Stimulated activated CD4-positive, alpha-beta T cell treated with anti-CD3 and anti-CD28 coated beads, Interleukin-1b, Interleukin-23, amount 100 ng/mL, for 48 hours (primary cell): ENCODE results near the gene RARA.

Experiments used
- DNase-seq: peaks from one replicate; pipeline ENCODE4 v3.0.0-alpha.2; 2020

RARA gene

DNA sequence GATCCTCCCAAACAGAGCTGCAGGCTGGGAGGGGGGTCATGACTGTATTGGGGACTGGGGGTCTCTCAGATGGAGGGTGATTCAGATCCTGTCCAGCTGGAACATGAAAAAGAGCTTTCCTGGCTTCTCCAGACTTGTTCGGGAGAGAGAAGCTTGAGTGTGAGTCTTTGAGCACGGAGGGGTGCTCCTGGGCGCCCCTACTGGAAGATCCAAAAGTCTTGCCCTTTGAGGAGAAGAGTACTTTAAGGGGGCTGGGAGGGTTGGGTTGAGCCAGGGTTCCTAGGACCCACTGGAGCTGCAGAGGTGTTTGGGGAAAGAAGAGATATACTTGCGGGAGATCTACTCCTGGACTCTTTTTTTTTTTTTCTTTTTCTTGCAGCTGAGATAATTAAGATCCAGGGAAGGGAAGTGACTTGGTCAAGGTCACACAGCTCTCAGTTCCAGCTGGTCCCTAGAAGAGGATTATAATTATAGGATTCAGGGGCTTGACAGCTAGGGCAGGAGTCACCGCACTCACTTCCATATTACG lies 8.4 kb downstream of the RARA start:
- peak; percentile 46 for DNase-seq

- DNase-seq = peak; percentile 93
Observed at GRCh38 chr17:40317880-40318829, 9.2 kb downstream of the RARA start.

GRCh38 chr17:40318830-40319391 lies 9.9 kb downstream of the RARA start:
- no peak for DNase-seq

DNA sequence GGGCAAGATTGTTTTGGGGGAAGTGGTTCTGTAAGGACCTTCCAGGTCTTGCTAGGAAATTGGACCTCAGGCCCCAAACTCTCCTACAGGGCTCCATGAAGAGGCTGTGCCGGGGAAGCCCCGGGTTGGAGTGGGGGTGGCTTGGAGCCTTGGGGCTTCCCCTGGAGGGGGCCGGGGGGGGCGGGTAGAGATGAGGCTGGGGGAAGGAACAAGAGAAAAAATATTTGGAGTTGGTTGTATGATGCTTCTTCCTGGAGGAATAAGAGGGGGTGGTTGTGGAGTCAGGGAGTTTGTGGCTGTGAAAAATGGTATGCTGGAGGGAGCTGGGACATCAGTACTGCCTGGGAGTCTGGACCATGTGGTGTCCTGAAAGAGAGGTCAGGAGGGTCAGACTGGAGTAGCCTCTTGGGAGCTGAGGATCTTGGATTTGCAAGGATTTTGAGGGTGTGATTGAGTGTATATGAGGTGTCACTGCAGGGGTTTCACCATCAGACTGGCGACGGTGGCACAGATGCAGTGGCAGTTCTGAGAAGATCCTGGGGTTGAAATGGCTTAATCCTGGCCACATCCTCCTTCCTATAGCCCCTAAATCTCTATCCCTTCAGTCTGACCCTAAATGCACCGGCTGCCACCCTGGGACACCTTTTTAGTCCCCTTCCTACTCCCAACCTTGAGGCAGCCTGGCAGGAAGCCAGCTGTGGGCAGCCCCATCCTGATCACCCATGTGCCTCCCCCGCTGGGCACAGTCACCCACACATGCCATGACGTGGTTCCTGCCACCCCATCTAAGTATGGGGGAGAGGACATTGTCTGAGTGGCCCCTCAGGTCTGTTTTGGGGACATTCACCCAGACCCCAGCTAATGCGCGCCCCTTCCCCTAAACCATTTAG lies 10.9 kb downstream of the RARA start:
- DNase-seq = peak; percentile 62

GRCh38 chr17:40320756-40321523 lies 12.0 kb downstream of the RARA start:
- DNase-seq = no peak

GRCh38 chr17:40321524-40321929 lies 12.5 kb downstream of the RARA start:
- DNase-seq = no peak

DNA sequence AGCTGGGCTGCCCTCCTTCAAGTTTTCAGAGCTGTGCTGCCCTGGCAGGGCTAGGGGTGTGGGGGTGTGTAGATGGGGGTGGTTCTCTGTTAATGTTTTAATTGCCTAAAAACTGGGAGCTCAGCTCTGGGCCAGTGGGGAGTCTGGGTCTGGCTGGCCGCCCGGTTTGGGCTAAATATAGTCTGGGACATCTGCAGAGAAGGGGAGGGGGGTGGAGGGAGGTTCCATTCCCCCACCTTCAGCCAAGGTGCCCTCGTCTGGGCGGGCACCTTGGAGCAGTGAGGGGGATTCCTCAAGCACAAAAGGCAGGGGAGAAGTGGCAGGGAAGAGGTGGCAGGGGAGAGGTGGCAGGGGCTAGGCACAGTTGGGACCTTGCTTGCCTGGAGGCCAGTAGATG lies 13.0 kb downstream of the RARA start:
- no peak for DNase-seq

DNA sequence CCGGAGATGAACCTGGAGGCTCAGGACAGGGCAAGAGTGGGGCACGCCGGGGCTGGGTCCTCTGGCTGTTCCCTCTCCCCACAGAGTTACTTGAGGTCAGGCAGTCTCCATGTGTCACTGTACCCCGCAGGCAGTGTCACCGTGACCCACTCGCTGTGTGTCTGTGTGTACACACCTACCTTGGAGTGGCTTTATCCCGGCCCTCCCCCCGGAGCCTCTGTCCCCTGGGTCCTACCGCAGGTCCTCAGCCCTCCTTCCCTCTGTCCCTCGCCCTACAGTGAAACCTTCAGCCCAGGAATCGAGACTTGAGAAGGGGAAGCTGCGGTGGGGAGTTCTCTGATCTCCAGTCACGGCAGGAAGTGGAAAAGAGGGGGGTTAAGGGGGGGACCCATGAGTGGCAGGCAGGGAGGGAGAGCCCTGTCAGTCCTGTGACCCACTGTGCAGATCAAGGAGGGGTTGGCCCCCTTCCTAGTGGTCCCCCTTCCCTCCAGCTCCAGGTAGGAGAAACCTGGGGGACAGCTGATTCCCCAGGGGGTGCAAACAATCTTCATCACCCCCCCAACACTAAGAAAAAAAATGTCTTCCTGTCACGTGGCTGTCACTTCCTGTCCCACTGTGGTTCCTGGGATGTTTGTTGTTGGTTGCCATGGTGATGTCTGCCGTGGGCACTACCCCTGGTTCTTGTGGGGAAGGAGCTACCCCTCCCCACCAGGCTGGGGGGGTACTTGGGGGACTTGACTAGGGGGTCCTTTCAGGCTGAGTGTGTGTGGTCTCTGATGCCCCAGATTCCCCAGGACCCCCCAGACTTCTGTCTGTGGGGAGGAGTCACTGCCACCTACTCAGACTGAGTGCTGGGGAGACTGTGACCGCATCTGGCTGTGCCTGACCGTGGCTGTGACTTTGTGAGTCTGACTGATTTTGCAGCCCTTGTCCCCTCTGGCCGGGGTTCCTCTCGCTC lies 13.7 kb downstream of the RARA start:
- DNase-seq = peak; percentile 80

- DNase-seq = peak; percentile 45
Observed at GRCh38 chr17:40323391-40324381, 14.7 kb downstream of the RARA start.

DNA sequence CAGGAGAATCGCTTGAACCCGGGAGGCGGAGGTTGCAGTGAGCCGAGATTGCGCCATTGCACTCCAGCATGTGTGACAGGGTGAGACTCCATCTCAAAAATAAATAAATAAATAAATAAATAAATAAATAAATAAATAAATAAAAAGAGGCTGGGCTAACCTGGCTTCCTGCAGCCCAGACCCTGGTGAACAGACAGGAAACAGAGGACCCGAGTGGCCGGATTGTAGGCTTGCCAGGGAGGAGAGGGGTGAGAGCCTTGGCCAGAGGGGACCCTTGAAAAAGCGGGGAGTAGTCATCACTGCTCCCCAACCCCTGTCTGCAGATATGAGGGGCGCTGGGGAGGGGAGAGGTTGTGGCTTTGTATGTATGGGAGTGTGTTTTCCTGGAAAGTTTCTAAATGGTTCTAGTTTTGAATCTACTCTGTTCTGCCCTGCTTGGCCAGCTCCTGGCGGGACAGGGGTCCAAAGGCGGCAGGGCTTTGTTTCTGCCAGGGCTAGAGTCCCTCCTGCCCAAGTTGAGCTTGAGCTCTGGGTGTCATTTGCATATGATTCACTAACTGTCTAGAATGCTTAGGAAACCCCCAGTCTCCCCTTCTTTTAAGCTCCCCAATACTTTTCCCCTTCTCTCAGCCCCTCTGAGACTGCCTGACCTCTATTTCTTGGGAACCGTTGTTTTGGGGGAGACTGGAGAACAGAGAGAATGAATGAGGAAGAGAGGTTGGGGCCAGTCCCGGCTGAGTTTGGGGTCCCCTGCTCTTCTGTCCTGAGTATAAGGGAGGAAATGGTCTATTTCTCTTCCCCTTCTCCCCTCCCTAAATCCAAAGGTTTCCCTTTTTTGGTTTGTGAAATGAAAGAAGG lies 16.4 kb downstream of the RARA start:
- DNase-seq = no peak

- peak; percentile 54 for DNase-seq
Observed at GRCh38 chr17:40326014-40326831, 17.2 kb downstream of the RARA start.

DNA sequence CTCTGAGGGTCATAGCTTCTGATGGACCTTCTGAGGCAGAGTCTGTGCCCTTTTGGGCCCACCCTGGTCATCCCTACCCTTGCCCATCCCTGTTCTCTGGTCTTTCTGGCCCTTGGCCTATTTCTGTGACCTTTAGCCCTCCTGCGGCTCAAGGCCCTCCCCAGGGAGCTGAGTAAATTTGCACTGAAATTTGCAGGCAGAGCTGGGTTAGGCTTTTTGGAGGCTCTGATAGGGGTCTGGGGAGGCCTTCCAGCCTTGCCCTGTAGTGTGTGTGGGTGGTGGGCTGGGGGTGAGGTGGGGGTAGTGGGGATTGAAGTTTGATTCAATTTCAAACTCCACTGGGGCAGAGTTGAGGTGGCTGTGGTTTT lies 17.8 kb downstream of the RARA start:
- DNase-seq = no peak

DNA sequence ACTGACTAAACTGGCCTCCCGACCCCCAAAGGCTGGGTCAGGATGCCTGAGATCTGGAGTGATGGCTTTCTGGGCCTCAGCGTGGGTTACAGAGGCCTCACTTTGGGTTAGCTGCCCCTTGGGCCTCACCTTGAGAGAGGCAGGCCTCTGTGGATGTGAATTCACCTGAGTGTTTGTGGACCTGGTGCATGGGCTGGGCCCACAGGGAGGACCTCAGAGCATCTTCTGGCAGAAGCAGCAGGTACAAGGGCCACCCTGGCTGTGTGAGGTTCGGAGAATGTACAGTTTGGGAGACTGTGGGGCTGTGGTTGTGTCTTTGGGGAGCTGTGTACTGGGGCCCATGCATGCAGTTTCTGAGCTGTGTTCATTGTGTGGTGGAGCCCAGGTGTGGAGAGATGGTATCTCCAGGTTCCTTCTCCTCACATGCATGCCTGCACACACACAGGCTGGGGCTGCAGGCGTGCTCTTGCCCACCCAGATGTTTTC lies 18.3 kb downstream of the RARA start:
- DNase-seq = no peak

DNA sequence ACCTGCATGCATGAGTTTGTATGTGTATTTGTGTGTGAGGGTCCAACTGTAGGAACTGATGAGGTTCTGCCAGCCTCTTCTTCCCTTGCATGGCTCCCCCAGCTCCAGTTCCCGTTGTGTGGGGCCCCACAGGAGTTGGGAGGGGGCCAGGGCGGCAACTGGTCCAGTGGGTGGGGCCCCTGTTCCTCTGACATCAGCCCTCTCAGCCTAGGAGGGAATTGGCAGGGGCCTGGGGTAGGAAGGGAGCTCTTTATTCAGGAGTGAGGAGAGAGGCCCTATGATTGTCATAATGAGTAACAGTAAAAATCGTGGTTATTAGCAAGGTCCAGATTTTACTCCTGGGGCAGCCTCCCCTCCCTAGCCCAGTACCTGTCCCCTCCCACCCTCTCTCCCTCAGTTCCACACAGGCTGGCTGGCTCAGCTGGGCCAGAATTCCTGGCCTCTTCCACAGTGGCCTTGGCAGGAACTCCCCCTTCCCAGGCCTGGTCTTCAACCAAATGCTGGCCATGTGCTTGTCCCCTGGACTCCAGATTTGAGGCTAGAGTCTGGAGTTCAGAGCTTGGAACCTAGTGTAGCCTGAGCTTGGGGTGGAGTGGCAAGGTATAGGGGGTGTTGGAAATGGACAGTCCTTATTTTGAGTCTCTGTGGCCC lies 18.9 kb downstream of the RARA start:
- DNase-seq = no peak

GRCh38 chr17:40328386-40328766 lies 19.4 kb downstream of the RARA start:
- DNase-seq = no peak

- no peak for DNase-seq
Observed at GRCh38 chr17:40329839-40330794, 21.1 kb downstream of the RARA start.
